GM23248 (cell line): ENCODE results near the gene MXD1. TPM values are rescaled to one million over a fixed set of nuclear protein-coding genes. Genes with fewer than 3 reads are reported as not detected.

Experiments
- DNase-seq: peaks from one replicate; pipeline ENCODE4 v3.0.0-alpha.2; 2015
- H2AFZ ChIP-seq: fragments of 200-600 bp; sonication (generic); 2 replicates; pipeline ENCODE4 v1.6.1; 2016; ENCODE audit warnings: antibody characterized with exemption
- H3F3A ChIP-seq: fragments of 200-600 bp; sonication (generic); 2 replicates; pipeline ENCODE4 v1.6.1; 2016; ENCODE audit warnings: mild to moderate bottlenecking, antibody characterized with exemption, mixed run types; ENCODE audit not compliant: insufficient read depth
- H3K27ac ChIP-seq: fragments of 200-600 bp; sonication (generic); 2 replicates; pipeline ENCODE4 v1.5.1; 2016; ENCODE audit warnings: mild to moderate bottlenecking
- H3K27me3 ChIP-seq: fragments of 200-600 bp; sonication (generic); replicated peaks from 2 replicates; pipeline ENCODE4 v1.6.1; 2016; ENCODE audit warnings: mild to moderate bottlenecking; ENCODE audit not compliant: insufficient read depth
- H3K36me3 ChIP-seq: fragments of 200-600 bp; sonication (generic); 2 replicates; pipeline ENCODE4 v1.6.1; 2016; ENCODE audit warnings: low read depth, mild to moderate bottlenecking
- H3K4me1 ChIP-seq: fragments of 200-600 bp; sonication (generic); 2 replicates; pipeline ENCODE4 v1.6.1; 2016; ENCODE audit warnings: mild to moderate bottlenecking; ENCODE audit not compliant: insufficient read depth
- H3K4me2 ChIP-seq: fragments of 200-600 bp; sonication (generic); one replicate; pipeline ENCODE4 v1.6.1; 2016; ENCODE audit warnings: mild to moderate bottlenecking; ENCODE audit not compliant: unreplicated experiment
- H3K4me3 ChIP-seq: fragments of 200-600 bp; sonication (generic); 2 replicates; pipeline ENCODE4 v1.5.1; 2016; ENCODE audit warnings: mild to moderate bottlenecking
- H3K79me2 ChIP-seq: fragments of 200-600 bp; sonication (generic); 2 replicates; pipeline ENCODE4 v1.6.1; 2016; ENCODE audit warnings: mild to moderate bottlenecking; ENCODE audit not compliant: insufficient read depth
- H3K9ac ChIP-seq: fragments of 200-600 bp; sonication (generic); 2 replicates; pipeline ENCODE4 v1.6.1; 2016; ENCODE audit warnings: mild to moderate bottlenecking
- H3K9me2 ChIP-seq: fragments of 200-600 bp; sonication (generic); 2 replicates; pipeline ENCODE4 v1.6.1; 2016; ENCODE audit warnings: mixed run types, mild to moderate bottlenecking, moderate library complexity; ENCODE audit not compliant: insufficient read depth
- H3K9me3 ChIP-seq: fragments of 200-600 bp; sonication (generic); one replicate; pipeline ENCODE4 v1.6.1; 2017; ENCODE audit warnings: low read depth
- H4K20me1 ChIP-seq: fragments of 200-600 bp; sonication (generic); 2 replicates; pipeline ENCODE4 v1.6.0; 2016; ENCODE audit not compliant: insufficient read depth
- EZH2 ChIP-seq: fragments of 200-600 bp; sonication (generic); IDR thresholded peaks from 2 replicates; pipeline ENCODE4 v1.6.1; 2018; ENCODE audit warnings: antibody characterized with exemption, mild to moderate bottlenecking; ENCODE audit not compliant: insufficient read depth, poor library complexity, severe bottlenecking
- EZH2phosphoT487 ChIP-seq: fragments of 200-600 bp; sonication (generic); IDR thresholded peaks from 2 replicates; pipeline ENCODE4 v1.6.1; 2018; ENCODE audit warnings: antibody characterized with exemption, moderate library complexity, mild to moderate bottlenecking, low read depth; ENCODE audit not compliant: insufficient read depth
- WGBS, 2 experiments: methylation state at CpG; one replicate each; pipeline ENCODE4 v1.1.6; 2015 to 2017; ENCODE audit warnings: low lambda C conversion rate in 2 of 2, low coverage in 1 of 2; ENCODE audit errors: missing lambda C conversion rate in 2 of 2; 5-methylcytosine and 5-hydroxymethylcytosine counted together
- in situ Hi-C: fragments of 300-500 bp; cut with MboI; formaldehyde crosslinking; loops from 2 replicates; pipeline ENCODE4 v1.15.0; 2020
- polyA plus RNA-seq: library from polyadenylated mRNA; unstranded; fragments of >200 nt; fragmentation: Nextera tagmentation; extraction: Ambion mirVana; gene quantifications from 2 replicates; pipeline ENCODE4 v1.2.1, GENCODE V29; 2016
- total RNA-seq: library from RNA; depleted of rRNA; stranded (reverse); fragments of >200 nt; shearing (Covaris generic); gene quantifications from 2 replicates; pipeline ENCODE4 v1.2.3, GENCODE V29; 2014

The MXD1 gene
- total and polyA plus RNA-seq, 2 experiments from 2014 or later = 4.4 to 7.6 TPM

DNA sequence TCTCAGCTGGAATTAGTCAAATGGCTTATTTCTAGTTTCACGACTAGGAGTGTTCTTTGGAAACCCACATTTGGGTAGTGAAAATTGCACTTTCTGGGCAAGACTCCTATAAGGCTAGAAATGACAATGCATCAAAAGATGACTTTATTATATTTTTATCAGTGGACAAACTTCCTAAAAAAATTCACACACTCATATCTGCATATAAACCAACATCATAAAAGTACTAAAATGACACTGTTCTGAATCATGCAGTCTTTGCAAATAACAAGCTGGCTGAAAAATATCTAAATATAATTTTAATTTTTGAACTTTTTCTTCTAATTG, 17.6 kb downstream of the MXD1 start:
- Histone ChIP-seq H3K4me3 (no peak overlapping the region), H3K4me2 (no peak overlapping the region), H3K79me2 (peaks cover 5% of the 10 kb centered on the region; the same call in 1 of the 2 replicates), H3F3A (peaks cover 42% of the 10 kb centered on the region), H3K27ac (peak overlapping the region; percentile 43), H3K9me3 (no peaks in the 10 kb centered on the region), H3K4me1 (peaks cover 36% of the 10 kb centered on the region), H3K36me3 (peaks cover 27% of the 10 kb centered on the region), H4K20me1 (no peaks in the 10 kb centered on the region), H3K9ac (0 out of 2 replicates have a peak overlapping the region, but pooled peaks have one; percentile 21), H3K9me2 (no peaks in the 10 kb centered on the region), H2AFZ (peak overlapping the region; percentile 54; the same call in 1 of the 2 replicates), H3K27me3 (no peaks in the 10 kb centered on the region)
- in situ Hi-C loops = no loop called here
- TF ChIP-seq EZH2 (no peak), EZH2phosphoT487 (no peak)
- WGBS, 2 experiments = 14 to 33% methylated on average over 1 of the region's 1 CpG
- peak; percentile 34 for DNase-seq

DNA sequence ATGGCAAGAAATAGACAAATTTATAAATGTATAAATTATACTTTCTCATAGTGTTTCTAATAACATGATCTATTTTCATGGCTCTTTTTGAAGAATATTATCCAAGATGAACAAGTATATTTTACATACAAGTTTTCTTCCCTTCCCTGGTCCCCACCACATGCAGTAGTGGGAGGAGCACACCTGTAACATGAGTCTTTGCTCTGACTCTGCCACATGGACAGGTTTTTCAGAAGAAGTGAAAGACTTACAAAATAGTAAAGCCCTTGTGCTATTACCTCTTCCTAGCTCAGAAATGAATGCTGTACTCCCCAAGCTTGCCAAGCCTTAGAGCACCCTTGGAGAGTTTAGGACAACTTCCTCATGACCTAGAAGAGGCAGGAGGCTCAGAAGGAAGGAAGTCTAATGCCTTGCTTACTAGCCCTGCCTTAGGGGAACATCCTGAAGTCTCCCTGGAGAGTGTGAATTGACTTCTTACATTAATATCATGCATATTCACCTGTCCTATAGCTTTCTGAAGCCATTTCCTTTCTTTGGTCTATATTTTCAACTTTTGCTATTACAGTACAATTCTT, 18.4 kb downstream of the MXD1 start:
- H3K27me3 ChIP-seq = no peaks in the 10 kb centered on the region
- in situ Hi-C loops = no loop called here
- H3K4me3 ChIP-seq = no peak overlapping the region
- H3K79me2 ChIP-seq = peaks cover 5% of the 10 kb centered on the region; the same call in 1 of the 2 replicates
- H3F3A ChIP-seq = peaks cover 42% of the 10 kb centered on the region
- H3K27ac ChIP-seq = peak overlapping the region; percentile 94
- peaks cover 21% of the 10 kb centered on the region for H3K36me3 ChIP-seq
- no peaks in the 10 kb centered on the region for H4K20me1 ChIP-seq
- DNase-seq = no peak
- H3K9ac ChIP-seq = peak overlapping the region; percentile 79
- peaks cover 36% of the 10 kb centered on the region for H3K4me1 ChIP-seq
- TF ChIP-seq EZH2 (no peak), EZH2phosphoT487 (no peak)
- no peaks in the 10 kb centered on the region for H3K9me3 ChIP-seq
- H2AFZ ChIP-seq = no peak overlapping the region
- H3K9me2 ChIP-seq = no peaks in the 10 kb centered on the region
- peak overlapping the region; percentile 80 for H3K4me2 ChIP-seq

DNA sequence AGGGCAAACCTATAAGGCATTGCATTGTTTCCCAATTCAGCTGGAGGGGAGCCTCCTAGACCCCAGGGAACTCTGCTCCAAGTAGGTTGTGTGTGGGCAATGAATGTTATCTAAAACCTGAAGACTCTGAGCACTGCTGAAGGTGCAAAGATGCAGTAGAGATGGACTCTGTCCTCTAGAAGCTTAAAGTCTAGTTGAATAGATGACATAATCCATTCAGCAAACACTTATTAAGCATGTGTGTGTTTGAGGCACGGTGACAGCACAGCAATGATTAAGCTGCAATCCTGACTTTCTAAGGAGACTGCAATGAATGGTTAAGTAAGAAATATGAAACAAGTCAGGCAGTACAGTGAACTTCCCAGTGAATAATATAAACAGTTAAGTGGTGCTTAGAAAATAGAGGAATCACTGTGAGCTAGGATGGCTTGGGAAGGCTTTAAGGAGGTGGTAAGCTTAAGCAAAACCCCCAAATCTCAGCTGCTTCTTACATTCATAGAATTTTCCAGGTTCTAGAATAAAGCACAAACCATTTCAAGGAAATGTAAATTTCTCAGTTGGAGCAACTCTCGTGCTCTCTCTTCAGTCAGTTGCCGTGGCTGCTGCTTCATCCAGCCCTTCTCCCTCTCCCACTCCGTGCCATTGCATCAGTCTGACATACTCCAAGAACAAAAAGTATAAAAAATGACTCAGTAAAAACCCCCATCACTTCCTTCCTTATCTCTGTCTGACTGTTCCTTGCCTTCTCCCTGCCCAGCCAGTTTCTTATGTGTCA, 19.1 kb downstream of the MXD1 start:
- Histone ChIP-seq H3K9me3 (no peaks in the 10 kb centered on the region), H3K9ac (peak overlapping the region; percentile 79), H3K79me2 (peaks cover 5% of the 10 kb centered on the region; the same call in 1 of the 2 replicates), H3K36me3 (peaks cover 24% of the 10 kb centered on the region), H3K27ac (peak overlapping the region; percentile 94), H3K4me1 (peaks cover 36% of the 10 kb centered on the region), H3K9me2 (no peaks in the 10 kb centered on the region), H4K20me1 (no peaks in the 10 kb centered on the region), H2AFZ (peak overlapping the region; percentile 53), H3K27me3 (no peaks in the 10 kb centered on the region), H3K4me3 (peak overlapping the region; percentile 61), H3F3A (peaks cover 42% of the 10 kb centered on the region), H3K4me2 (peak overlapping the region; percentile 80)
- no peak for TF ChIP-seq EZH2phosphoT487
- no peak for TF ChIP-seq EZH2
- WGBS, 2 experiments = 14 to 21% methylated on average over 4 of the region's 4 CpGs
- in situ Hi-C loops = no loop called here
- peak; percentile 94 for DNase-seq

DNA sequence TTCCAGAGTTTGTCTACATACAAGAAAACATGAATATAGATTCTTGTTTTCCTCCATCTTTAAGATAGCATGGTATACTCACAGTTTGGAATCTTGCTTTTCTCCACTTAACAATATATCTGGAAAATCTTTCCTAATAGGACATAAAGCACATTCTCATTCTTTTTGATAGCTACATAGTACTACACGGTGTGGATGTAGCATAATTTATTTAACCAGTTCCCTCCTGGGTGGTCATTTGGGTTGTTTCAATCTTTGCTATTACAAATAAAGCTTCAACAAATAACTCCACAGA, 19.7 kb downstream of the MXD1 start:
- H3K9me2 ChIP-seq = no peaks in the 10 kb centered on the region
- H3K4me1 ChIP-seq = peaks cover 36% of the 10 kb centered on the region
- H3K4me2 ChIP-seq = peak overlapping the region; percentile 80
- peaks cover 25% of the 10 kb centered on the region for H3K36me3 ChIP-seq
- H3K9ac ChIP-seq = peak overlapping the region; percentile 79
- H3K27ac ChIP-seq = peak overlapping the region; percentile 94
- H3K79me2 ChIP-seq = peaks cover 5% of the 10 kb centered on the region; the same call in 1 of the 2 replicates
- TF ChIP-seq EZH2phosphoT487 (no peak), EZH2 (no peak)
- H3F3A ChIP-seq = peaks cover 42% of the 10 kb centered on the region
- no peaks in the 10 kb centered on the region for H3K27me3 ChIP-seq
- H3K9me3 ChIP-seq = no peaks in the 10 kb centered on the region
- in situ Hi-C loops = no loop called here
- peak overlapping the region; percentile 61 for H3K4me3 ChIP-seq
- H4K20me1 ChIP-seq = no peaks in the 10 kb centered on the region
- 39 to 49% methylated on average over 1 of the region's 1 CpG for WGBS, 2 experiments
- no peak for DNase-seq
- H2AFZ ChIP-seq = peak overlapping the region; percentile 53
